Measurements from ENCODE around the gene ARID2. TPM values are rescaled to one million over a fixed set of nuclear protein-coding genes. Genes with fewer than 3 reads are reported as not detected.
A peak's percentile ranks its signal among the peaks of the same experiment; 100 is the strongest.

Gene ARID2
- total RNA-seq, 1 donor from 2014 or later: 30.2 TPM

GRCh38 chr12:45730084-45730347, 510 bp downstream of the ARID2 start:
- TF ChIP-seq CTCF (IDR thresholded peaks at IDR 0.05): no peak
- H3K4me3 ChIP-seq: peak overlapping the region; percentile 58
- intact Hi-C loops (cut with DNase I): no loop called here
- no peaks in the 10 kb centered on the region for H3K36me3 ChIP-seq
- H3K9me3 ChIP-seq: no peaks in the 10 kb centered on the region
- no peak for ATAC-seq
- H3K27ac ChIP-seq: peak overlapping the region; percentile 95
- H3K27me3 ChIP-seq: no peaks in the 10 kb centered on the region
- DNase-seq: peak; percentile 78
- peaks cover 41% of the 10 kb centered on the region for H3K4me1 ChIP-seq

- no peak for TF ChIP-seq CTCF (IDR thresholded peaks at IDR 0.05)
- Histone ChIP-seq H3K27ac (peak overlapping the region; percentile 95), H3K4me1 (peaks cover 36% of the 10 kb centered on the region), H3K9me3 (no peaks in the 10 kb centered on the region), H3K4me3 (peak overlapping the region; percentile 58), H3K27me3 (no peaks in the 10 kb centered on the region), H3K36me3 (no peaks in the 10 kb centered on the region)
- DNase-seq: peak; percentile 78
- no peak for ATAC-seq
- intact Hi-C loops (cut with DNase I): no loop called here
Observed at GRCh38 chr12:45730348-45731189, 1.1 kb downstream of the ARID2 start.

GRCh38 chr12:45731190-45731775, 1.8 kb downstream of the ARID2 start:
- no peak for TF ChIP-seq CTCF (IDR thresholded peaks at IDR 0.05)
- no peaks in the 10 kb centered on the region for H3K27me3 ChIP-seq
- H3K4me1 ChIP-seq: peaks cover 35% of the 10 kb centered on the region
- peak overlapping the region; percentile 90 for H3K27ac ChIP-seq
- intact Hi-C loops (cut with DNase I): no loop called here
- H3K4me3 ChIP-seq: peak overlapping the region; percentile 58
- H3K9me3 ChIP-seq: no peaks in the 10 kb centered on the region
- no peak for DNase-seq
- ATAC-seq: no peak
- no peaks in the 10 kb centered on the region for H3K36me3 ChIP-seq

- no peaks in the 10 kb centered on the region for H3K27me3 ChIP-seq
- ATAC-seq (no peak), DNase-seq (no peak)
- TF ChIP-seq CTCF (IDR thresholded peaks at IDR 0.05): no peak
- peaks cover 35% of the 10 kb centered on the region for H3K4me1 ChIP-seq
- intact Hi-C loops (cut with DNase I): no loop called here
- H3K9me3 ChIP-seq: no peaks in the 10 kb centered on the region
- H3K4me3 ChIP-seq: peak overlapping the region; percentile 58
- H3K36me3 ChIP-seq: no peaks in the 10 kb centered on the region
- H3K27ac ChIP-seq: peak overlapping the region; percentile 90
Observed at GRCh38 chr12:45732250-45732649, 2.7 kb downstream of the ARID2 start.

GRCh38 chr12:45732936-45733335, 3.4 kb downstream of the ARID2 start:
- TF ChIP-seq CTCF (IDR thresholded peaks at IDR 0.05): no peak
- Histone ChIP-seq H3K4me3 (peak overlapping the region; percentile 58), H3K9me3 (no peaks in the 10 kb centered on the region), H3K27me3 (no peaks in the 10 kb centered on the region), H3K27ac (peak overlapping the region; percentile 90), H3K36me3 (no peaks in the 10 kb centered on the region), H3K4me1 (peaks cover 35% of the 10 kb centered on the region)
- intact Hi-C loops (cut with DNase I): no loop called here
- no peak for ATAC-seq
- DNase-seq: no peak

Data from upper lobe of right lung (tissue), 1 donor.